MM.1S (cell line): Measurements from ENCODE around the gene APOB.

ENCODE experiments used
- DNase-seq: peaks from one replicate; pipeline ENCODE4 v3.0.0-alpha.2; 2015
- H2AFZ ChIP-seq: fragments of 300-600 bp; sonication (generic); 2 replicates; pipeline ENCODE4 v1.6.0; 2016; ENCODE audit warnings: antibody characterized with exemption, low read length
- H3F3A ChIP-seq: fragments of 300-600 bp; sonication (generic); 2 replicates; pipeline ENCODE4 v1.6.1; 2016; ENCODE audit warnings: mild to moderate bottlenecking, antibody characterized with exemption, low read length, moderate library complexity, mixed read lengths; ENCODE audit not compliant: insufficient read depth
- H3K27ac ChIP-seq: fragments of 300-600 bp; sonication (generic); 2 replicates; pipeline ENCODE4 v1.5.1; 2016; ENCODE audit warnings: mild to moderate bottlenecking, low read length
- H3K27me3 ChIP-seq: fragments of 300-600 bp; sonication (generic); replicated peaks from 2 replicates; pipeline ENCODE4 v1.6.0; 2016; ENCODE audit warnings: low read length; ENCODE audit not compliant: insufficient read depth
- H3K36me3 ChIP-seq: fragments of 300-600 bp; sonication (generic); replicated peaks from 2 replicates; pipeline ENCODE4 v1.6.1; 2016; ENCODE audit warnings: mild to moderate bottlenecking, low read length, mixed read lengths; ENCODE audit not compliant: insufficient read depth
- H3K4me1 ChIP-seq: fragments of 300-600 bp; sonication (generic); 2 replicates; pipeline ENCODE4 v1.6.1; 2016; ENCODE audit warnings: low read length, mixed read lengths
- H3K4me2 ChIP-seq: fragments of 300-600 bp; sonication (generic); 2 replicates; pipeline ENCODE4 v1.6.0; 2016; ENCODE audit warnings: low read depth, low read length
- H3K4me3 ChIP-seq: fragments of 300-600 bp; sonication (generic); 2 replicates; pipeline ENCODE4 v1.5.1; 2016; ENCODE audit warnings: low read length, mixed read lengths
- H3K79me2 ChIP-seq: fragments of 300-600 bp; sonication (generic); 2 replicates; pipeline ENCODE4 v1.6.1; 2016; ENCODE audit warnings: mixed run types, low read length, mixed read lengths
- H3K9ac ChIP-seq: fragments of 300-600 bp; sonication (generic); 2 replicates; pipeline ENCODE4 v1.6.1; 2016; ENCODE audit warnings: low read length, mixed read lengths
- H3K9me2 ChIP-seq: fragments of 300-600 bp; sonication (generic); replicated peaks from 2 replicates; pipeline ENCODE4 v1.6.1; 2016; ENCODE audit warnings: mild to moderate bottlenecking, low read length, mixed read lengths; ENCODE audit not compliant: insufficient read depth
- H3K9me3 ChIP-seq: fragments of 300-600 bp; sonication (generic); replicated peaks from 2 replicates; pipeline ENCODE4 v1.6.1; 2016; ENCODE audit warnings: mild to moderate bottlenecking, low read length, mixed read lengths; ENCODE audit not compliant: insufficient read depth
- H4K20me1 ChIP-seq: fragments of 300-600 bp; sonication (generic); 2 replicates; pipeline ENCODE4 v1.6.1; 2016; ENCODE audit warnings: mild to moderate bottlenecking, low read length, moderate library complexity, mixed read lengths; ENCODE audit not compliant: insufficient read depth
- CTCF ChIP-seq: fragments of 300-600 bp; sonication (generic); IDR thresholded peaks from 2 replicates; pipeline ENCODE4 v1.5.1; 2016; ENCODE audit warnings: antibody characterized with exemption, low read length, mixed read lengths
- EZH2 ChIP-seq: fragments of 300-600 bp; sonication (generic); optimal IDR thresholded peaks from 2 replicates; pipeline ENCODE3; 2017; ENCODE audit warnings: low read depth, mild to moderate bottlenecking, antibody characterized with exemption, low read length, mixed read lengths
- EZH2phosphoT487 ChIP-seq: fragments of 300-600 bp; sonication (generic); IDR thresholded peaks from 2 replicates; pipeline ENCODE4 v1.6.1; 2018; ENCODE audit warnings: antibody characterized with exemption, low read length

Gene APOB

GRCh38 chr2:21038403-21039073 is 5.3 kb downstream of the APOB start:
- Histone ChIP-seq H3K9ac (no peak overlapping the region), H3K79me2 (no peaks in the 10 kb centered on the region), H3K9me3 (no peaks in the 10 kb centered on the region), H3K4me1 (no peaks in the 10 kb centered on the region), H3K36me3 (no peaks in the 10 kb centered on the region), H3K4me3 (no peak overlapping the region), H2AFZ (no peak overlapping the region), H3K9me2 (no peaks in the 10 kb centered on the region), H3K4me2 (no peak overlapping the region), H3K27ac (no peak overlapping the region), H3K27me3 (no peaks in the 10 kb centered on the region), H4K20me1 (no peaks in the 10 kb centered on the region), H3F3A (no peaks in the 10 kb centered on the region)
- no peak for DNase-seq
- TF ChIP-seq EZH2 (no peak), CTCF (no peak), EZH2phosphoT487 (no peak)

GRCh38 chr2:21037671-21038108 is 6.2 kb downstream of the APOB start:
- Histone ChIP-seq H3K36me3 (no peaks in the 10 kb centered on the region), H3K27ac (no peak overlapping the region), H3K4me1 (no peaks in the 10 kb centered on the region), H3K79me2 (no peaks in the 10 kb centered on the region), H3K27me3 (no peaks in the 10 kb centered on the region), H3F3A (no peaks in the 10 kb centered on the region), H3K4me2 (no peak overlapping the region), H3K4me3 (no peak overlapping the region), H2AFZ (no peak overlapping the region), H3K9me3 (no peaks in the 10 kb centered on the region), H3K9me2 (no peaks in the 10 kb centered on the region), H4K20me1 (no peaks in the 10 kb centered on the region), H3K9ac (no peak overlapping the region)
- DNase-seq: no peak
- TF ChIP-seq EZH2: no peak

DNA sequence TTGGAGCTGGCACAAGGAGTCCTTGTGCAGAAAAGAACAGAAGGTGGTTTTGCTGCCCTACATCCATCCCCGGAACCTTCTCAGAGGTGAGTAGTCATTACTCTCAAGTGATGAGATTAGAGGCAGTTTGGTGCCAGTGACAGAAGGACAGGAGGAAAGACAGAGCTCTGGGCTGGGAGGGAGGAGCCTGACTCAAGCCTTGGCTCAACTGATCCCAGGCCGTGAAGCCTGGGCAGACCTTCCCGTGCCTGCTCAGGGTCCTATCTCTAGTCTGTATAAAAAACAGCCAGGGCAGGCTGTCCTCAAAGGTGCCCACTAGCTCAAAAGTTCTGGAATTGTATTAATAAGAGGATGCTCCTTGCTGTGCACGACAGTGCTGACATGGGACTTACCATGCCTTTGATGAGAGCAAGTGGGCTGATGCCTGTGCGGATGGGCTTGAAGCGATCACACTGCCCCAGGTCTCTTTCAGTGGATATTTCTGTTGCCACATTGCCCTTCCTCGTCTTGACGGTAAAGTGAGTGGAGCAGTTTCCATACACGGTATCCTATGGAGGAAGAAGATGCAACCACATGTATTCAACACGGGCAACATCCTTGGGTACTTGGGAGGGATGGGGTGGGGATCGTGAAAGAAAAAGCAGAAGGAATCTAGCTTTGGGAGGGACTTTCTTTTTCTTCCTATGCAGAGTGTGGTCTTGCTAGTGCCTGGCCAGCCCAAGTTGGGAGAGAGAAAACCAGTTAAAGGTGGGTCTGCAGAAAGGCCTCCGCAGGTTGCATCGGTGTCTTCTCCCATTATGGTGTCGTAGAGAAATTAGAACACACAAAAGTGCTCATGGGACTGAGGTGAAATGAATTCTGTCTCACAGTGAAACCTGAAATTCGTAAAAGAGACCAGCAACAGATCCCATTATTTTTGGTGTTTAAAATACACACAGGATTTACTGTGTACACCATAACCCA is 6.9 kb downstream of the APOB start:
- H3K9me3 ChIP-seq: no peaks in the 10 kb centered on the region
- no peaks in the 10 kb centered on the region for H3K27me3 ChIP-seq
- H4K20me1 ChIP-seq: no peaks in the 10 kb centered on the region
- no peak for TF ChIP-seq EZH2phosphoT487
- no peak for TF ChIP-seq EZH2
- no peak for TF ChIP-seq CTCF
- no peak overlapping the region for H3K4me2 ChIP-seq
- H3K9me2 ChIP-seq: no peaks in the 10 kb centered on the region
- H3K79me2 ChIP-seq: no peaks in the 10 kb centered on the region
- H3K4me1 ChIP-seq: no peaks in the 10 kb centered on the region
- H3K9ac ChIP-seq: no peak overlapping the region
- H2AFZ ChIP-seq: no peak overlapping the region
- no peak for DNase-seq
- H3K36me3 ChIP-seq: no peaks in the 10 kb centered on the region
- no peaks in the 10 kb centered on the region for H3F3A ChIP-seq
- no peak overlapping the region for H3K27ac ChIP-seq
- H3K4me3 ChIP-seq: no peak overlapping the region
